Measurements from ENCODE around the gene MEGF6.
A peak's percentile ranks its signal among the peaks of the same experiment; 100 is the strongest.

Gene MEGF6

DNA sequence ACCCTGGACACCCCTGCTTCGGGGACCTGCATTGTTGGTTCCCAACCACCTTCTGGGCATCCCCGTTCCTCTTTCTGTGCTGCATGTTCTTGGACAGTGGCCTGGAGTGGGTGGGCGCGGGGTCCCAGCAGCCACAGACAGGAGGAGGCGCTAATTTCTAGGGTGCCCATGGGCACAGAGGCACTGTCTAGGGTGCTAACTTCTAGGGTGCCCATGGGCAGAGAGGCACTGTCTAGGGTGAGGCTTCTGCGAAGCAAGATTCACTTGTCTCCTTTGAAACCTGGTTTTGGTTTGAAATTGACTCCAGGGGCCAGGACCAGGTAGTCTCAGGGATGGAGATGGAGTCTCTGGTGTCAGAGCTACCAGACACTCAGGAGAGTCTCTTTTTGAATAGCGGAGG, 815 bp upstream of the MEGF6 start:
- no peak for DNase-seq (ENCODE audit: low spot score in 2 of 2)
- H3K27me3 Mint-ChIP-seq = peaks cover 21% of the 10 kb centered on the region
- H3K4me1 Mint-ChIP-seq = peaks cover 9% of the 10 kb centered on the region
- H3K4me3 Mint-ChIP-seq = peak overlapping the region; percentile 84
- ATAC-seq (ENCODE audit: low read depth) = no peak
- no peaks in the 10 kb centered on the region for H3K9me3 Mint-ChIP-seq
- no peak overlapping the region for H3K27ac Mint-ChIP-seq
- H3K36me3 Mint-ChIP-seq = no peaks in the 10 kb centered on the region

DNA sequence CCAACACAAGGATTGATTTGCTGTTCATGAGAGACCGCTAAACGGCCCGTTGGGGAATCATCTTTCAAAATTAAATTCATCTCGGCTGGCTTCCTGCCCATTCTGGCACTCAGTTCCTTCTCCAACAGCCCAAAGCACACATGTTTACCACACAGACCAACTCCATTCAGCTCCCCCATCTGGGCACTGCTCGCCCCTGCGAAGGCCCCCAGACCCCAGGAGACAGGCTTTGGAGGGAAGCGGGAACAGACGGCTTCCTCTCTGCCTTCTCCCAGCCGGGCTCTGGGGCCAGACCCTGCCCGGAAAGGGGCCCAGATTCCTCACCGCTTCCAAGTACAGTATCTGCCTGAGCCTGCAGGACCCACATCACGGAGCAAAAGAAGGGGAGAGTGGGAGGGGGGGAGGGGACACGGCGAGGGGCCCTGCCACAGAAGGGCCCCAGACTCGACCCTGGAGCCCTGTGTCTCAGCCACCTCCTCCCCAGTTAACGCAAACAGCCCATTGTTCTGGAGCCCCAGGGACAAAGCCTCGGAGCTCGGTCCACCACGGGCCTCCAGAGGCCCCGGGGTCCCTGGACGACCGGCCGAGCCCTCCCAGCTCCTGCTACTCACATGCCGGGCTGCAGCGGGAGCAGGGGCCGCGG, 660 bp downstream of the MEGF6 start:
- Mint-ChIP-seq H3K4me3 (peak overlapping the region; percentile 69), H3K27me3 (peaks cover 20% of the 10 kb centered on the region), H3K27ac (no peak overlapping the region)

DNA sequence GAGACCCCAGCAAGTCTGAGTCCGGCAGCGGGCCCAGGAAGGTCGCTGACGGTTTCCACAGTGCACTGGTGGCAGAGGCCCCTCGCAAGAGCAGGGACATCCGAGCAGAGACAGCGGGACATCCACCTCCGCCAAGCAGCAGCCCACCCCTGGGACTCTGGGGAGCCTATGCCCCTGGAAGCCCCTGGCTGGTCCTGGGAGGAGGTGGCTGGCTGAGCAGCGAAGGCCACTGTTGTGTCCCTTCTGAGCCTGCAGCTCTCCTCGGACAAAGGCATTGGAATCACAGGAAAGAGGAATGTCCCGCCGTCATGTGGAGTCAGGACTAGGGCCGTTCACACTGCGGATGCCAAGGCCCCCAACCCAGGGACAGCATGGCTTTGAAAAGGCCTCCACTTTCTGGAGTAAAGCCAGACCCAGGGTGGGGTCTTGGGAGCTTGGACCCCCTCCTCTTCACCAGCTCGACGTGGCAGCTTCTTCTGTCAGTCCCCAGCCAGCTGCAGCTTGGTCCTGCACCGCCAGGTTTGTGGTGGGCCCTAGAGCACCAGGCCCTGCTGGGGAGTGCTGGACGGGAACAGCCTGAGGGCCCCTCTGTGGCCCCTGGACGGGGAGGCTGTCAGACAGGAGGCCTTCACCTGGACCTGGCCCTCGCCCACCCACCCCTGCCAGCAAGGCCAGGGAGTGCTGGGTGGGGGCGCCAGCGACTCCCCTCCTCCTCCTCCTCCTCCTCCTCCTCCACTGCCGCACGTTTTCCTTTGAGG, 1.4 kb downstream of the MEGF6 start:
- DNase-seq (ENCODE audit: low spot score in 2 of 2) (no peak), ATAC-seq (ENCODE audit: low read depth) (no peak)
- Mint-ChIP-seq H3K4me1 (peaks cover 9% of the 10 kb centered on the region), H3K9me3 (no peaks in the 10 kb centered on the region), H3K27ac (no peak overlapping the region), H3K4me3 (no peak overlapping the region), H3K36me3 (no peaks in the 10 kb centered on the region), H3K27me3 (peaks cover 19% of the 10 kb centered on the region)

More for the DNA sequence above, 660 bp downstream of the MEGF6 start:
- H3K4me1 Mint-ChIP-seq = peaks cover 9% of the 10 kb centered on the region
- peak; percentile 7 for ATAC-seq (ENCODE audit: low read depth)
- DNase-seq (ENCODE audit: low spot score in 2 of 2) = no peak
- H3K36me3 Mint-ChIP-seq = no peaks in the 10 kb centered on the region
- H3K9me3 Mint-ChIP-seq = no peaks in the 10 kb centered on the region

DNA sequence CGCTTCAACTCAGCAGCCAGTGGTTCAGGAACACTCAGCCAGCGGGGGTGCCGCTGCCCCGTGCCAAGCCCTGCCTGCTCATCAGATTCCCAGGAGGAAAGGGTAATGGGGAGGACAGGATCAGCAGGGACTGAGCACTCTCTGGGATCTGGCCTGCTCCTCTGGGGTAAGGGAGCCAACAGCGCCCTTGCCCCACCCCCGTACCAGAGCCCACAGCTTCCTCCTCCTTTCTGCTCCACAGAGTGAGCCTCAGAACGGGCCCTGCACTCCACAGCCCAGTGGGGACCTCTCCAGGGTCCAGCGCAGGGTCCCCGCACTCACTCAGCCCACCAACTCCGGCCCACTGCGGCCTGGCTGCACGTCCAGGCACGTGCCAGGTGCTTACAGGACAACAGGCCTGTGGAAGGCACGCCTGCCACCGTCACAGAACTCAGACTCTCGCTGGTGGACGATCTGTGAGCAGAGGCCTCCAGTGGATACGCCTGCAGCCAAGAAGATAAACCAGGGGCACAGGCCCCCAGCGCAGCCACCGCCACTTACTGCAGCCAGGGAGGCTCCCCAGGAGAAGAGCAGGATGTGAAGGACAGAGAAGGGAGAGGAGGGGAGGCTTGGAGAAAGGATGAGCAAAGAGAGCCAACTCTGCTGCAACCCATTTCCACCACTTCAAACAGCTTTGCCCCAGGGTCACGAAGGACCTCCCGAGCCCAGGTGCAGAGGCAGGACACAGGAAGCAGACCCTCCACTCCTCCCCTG, 2.1 kb downstream of the MEGF6 start:
- Mint-ChIP-seq H3K9me3 (no peaks in the 10 kb centered on the region), H3K4me3 (peak overlapping the region; percentile 16), H3K27me3 (peaks cover 17% of the 10 kb centered on the region), H3K27ac (no peak overlapping the region), H3K36me3 (no peaks in the 10 kb centered on the region), H3K4me1 (peaks cover 9% of the 10 kb centered on the region)
- DNase-seq (ENCODE audit: low spot score in 2 of 2) = no peak
- no peak for ATAC-seq (ENCODE audit: low read depth)

DNA sequence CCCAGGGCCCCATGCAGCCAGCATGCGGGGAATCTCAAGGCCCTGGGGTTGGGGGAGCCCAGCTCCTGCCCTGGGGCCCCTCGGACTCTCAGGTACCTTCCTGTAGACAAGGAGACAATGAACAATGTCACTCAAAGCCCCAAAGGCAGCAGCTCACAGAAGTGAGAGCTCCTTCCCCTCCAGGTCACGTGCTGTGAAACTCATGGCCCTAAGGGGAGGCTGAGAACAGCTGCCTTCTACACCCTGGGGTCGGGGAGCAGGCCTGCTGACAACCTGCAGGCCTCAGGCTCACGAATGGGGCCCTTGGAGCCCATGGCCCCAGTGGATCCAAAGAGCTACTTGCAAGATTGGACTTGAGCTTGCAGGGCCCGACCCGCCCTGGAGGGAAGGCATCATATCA, 3.2 kb downstream of the MEGF6 start:
- no peak overlapping the region for H3K27ac Mint-ChIP-seq
- DNase-seq (ENCODE audit: low spot score in 2 of 2) = no peak

DNA sequence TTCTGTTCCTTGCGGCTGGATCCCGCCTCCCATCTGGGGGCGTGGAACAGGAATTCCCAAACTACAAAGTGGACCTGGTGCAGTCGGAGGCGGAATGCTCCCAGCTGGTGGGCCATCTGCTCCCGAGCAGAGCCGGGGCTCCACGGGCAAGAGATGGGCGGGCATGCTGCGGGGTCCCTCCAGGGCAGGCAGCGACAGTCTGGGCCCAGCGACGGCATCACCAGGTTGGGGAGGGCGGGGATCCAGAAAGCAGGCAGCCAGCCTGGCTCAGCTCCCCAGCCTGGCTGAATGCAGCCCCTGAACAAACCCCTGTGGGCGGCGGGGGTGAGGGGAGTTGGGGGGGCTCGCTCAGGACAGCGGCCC, 3.6 kb downstream of the MEGF6 start:
- H3K9me3 Mint-ChIP-seq = no peaks in the 10 kb centered on the region

More for the DNA sequence above, 3.2 kb downstream of the MEGF6 start:
- Mint-ChIP-seq H3K27me3 (peaks cover 12% of the 10 kb centered on the region), H3K36me3 (no peaks in the 10 kb centered on the region), H3K9me3 (no peaks in the 10 kb centered on the region), H3K4me1 (peaks cover 9% of the 10 kb centered on the region), H3K4me3 (no peak overlapping the region)
- no peak for ATAC-seq (ENCODE audit: low read depth)

DNA sequence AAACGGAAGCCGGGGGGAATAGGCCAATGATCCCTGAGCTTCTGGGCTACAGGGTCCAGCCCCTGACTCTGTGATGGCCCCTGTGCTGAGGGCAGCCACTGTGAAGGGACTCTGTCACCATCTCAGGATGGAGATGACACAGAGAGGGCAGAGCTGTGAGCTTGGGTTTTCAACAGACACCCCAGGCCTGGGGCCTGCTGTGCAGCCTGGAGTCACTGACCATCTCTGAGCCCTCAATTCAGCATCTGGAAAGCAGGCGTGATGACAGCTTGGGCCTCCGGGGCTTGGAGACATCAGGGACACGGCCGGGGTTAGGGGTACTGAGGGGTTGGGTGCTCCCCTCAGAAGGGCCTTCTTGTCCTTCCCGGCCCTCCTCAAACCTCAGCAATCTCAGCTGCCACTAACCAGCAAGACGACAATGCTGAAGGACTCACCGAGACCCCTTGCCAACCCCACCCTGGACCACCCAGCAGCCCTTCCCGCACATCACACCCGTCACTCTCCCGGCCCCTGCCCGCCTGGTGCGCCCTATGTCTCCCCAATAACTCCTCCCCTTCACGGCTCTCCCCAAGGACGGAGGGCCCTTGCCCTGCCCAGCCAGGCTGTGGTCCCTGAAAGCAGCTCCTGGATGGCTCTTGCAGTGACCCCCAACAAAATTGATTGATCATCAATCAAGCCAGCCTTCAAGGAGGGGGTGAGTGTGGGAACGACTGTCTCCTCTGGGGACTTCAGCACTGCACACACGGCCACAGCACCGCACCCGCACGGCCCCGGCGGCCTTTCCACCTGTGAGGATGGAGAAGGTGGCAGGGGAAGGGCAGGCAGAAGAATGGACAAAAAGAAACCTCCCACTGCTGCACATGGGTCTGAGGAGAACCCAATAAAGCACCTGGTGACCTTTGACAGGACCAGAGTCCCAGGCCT, 4.3 kb downstream of the MEGF6 start:
- no peak overlapping the region for H3K4me3 Mint-ChIP-seq
- H3K27ac Mint-ChIP-seq = no peak overlapping the region
- DNase-seq (ENCODE audit: low spot score in 2 of 2) (no peak), ATAC-seq (ENCODE audit: low read depth) (no peak)
- H3K4me1 Mint-ChIP-seq = peaks cover 9% of the 10 kb centered on the region
- no peaks in the 10 kb centered on the region for H3K36me3 Mint-ChIP-seq
- no peaks in the 10 kb centered on the region for H3K9me3 Mint-ChIP-seq
- peaks cover 10% of the 10 kb centered on the region for H3K27me3 Mint-ChIP-seq

More for the DNA sequence above, 3.6 kb downstream of the MEGF6 start:
- Mint-ChIP-seq H3K27me3 (peaks cover 12% of the 10 kb centered on the region), H3K36me3 (no peaks in the 10 kb centered on the region), H3K4me1 (peaks cover 9% of the 10 kb centered on the region), H3K27ac (no peak overlapping the region), H3K4me3 (no peak overlapping the region)
- no peak for DNase-seq (ENCODE audit: low spot score in 2 of 2)
- no peak for ATAC-seq (ENCODE audit: low read depth)

DNA sequence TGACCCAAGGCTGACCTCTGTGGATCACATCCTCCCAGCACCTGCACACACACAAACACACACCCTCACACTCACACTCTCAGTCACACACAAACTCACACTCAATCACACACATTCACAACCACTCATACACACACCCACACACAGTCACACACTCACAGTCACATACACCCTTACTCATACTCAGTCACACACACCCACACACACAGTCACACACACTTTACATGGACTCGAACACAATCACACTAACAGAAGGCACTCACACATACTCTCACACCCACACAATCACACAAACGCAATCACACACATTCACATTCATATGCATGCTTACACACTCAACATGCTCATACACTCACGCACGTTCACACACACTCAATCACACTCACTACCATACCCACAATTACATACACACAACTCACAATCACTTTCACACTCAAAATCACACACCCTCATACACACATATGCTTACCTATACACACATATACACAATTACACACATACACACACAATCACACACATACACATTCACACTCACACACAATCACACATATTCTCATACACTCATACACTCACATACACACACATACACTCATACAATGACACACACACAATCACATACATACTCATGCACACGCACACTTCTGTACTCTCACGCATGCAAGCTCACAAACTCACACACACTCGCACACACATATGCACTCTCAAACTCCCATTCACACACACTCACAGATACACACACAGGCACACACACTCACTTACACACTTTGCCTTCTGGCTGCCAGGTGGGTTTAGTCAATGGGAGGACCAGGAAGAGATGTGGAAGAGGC, 6.1 kb downstream of the MEGF6 start:
- no peak for ATAC-seq (ENCODE audit: low read depth)
- no peaks in the 10 kb centered on the region for H3K36me3 Mint-ChIP-seq
- no peak for DNase-seq (ENCODE audit: low spot score in 2 of 2)
- H3K4me3 Mint-ChIP-seq = no peak overlapping the region
- H3K27ac Mint-ChIP-seq = no peak overlapping the region
- H3K27me3 Mint-ChIP-seq = peaks cover 3% of the 10 kb centered on the region
- no peaks in the 10 kb centered on the region for H3K4me1 Mint-ChIP-seq
- H3K9me3 Mint-ChIP-seq = no peaks in the 10 kb centered on the region

DNA sequence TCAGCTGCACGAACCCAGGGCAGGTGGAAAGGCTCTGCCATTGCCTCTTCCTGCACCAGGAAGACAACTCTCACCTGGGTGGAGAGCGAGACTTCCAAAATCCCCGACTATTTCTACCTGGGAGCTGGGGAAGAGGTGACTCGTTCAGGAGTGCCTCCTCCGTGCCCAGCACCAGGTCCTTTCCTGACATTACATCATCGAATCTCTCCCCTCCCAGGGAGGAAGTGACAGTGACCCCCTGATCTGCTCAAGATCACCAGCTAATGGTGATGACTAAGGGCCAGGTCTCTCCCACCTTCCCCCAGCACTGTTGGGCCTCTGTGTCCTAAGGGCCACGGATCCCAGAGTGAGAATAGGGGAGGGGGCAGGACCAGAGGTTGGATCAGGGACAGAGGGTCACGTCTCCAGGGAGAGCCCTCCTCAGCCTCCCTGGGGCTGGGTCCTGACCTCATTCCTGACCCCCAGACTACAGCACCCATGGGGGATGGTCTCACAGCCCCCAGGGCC, 6.8 kb downstream of the MEGF6 start:
- H3K4me1 Mint-ChIP-seq = no peaks in the 10 kb centered on the region
- H3K27ac Mint-ChIP-seq = no peak overlapping the region
- ATAC-seq (ENCODE audit: low read depth) (no peak), DNase-seq (ENCODE audit: low spot score in 2 of 2) (no peak)
- no peak overlapping the region for H3K4me3 Mint-ChIP-seq
- no peaks in the 10 kb centered on the region for H3K9me3 Mint-ChIP-seq
- peaks cover 3% of the 10 kb centered on the region for H3K27me3 Mint-ChIP-seq
- no peaks in the 10 kb centered on the region for H3K36me3 Mint-ChIP-seq

DNA sequence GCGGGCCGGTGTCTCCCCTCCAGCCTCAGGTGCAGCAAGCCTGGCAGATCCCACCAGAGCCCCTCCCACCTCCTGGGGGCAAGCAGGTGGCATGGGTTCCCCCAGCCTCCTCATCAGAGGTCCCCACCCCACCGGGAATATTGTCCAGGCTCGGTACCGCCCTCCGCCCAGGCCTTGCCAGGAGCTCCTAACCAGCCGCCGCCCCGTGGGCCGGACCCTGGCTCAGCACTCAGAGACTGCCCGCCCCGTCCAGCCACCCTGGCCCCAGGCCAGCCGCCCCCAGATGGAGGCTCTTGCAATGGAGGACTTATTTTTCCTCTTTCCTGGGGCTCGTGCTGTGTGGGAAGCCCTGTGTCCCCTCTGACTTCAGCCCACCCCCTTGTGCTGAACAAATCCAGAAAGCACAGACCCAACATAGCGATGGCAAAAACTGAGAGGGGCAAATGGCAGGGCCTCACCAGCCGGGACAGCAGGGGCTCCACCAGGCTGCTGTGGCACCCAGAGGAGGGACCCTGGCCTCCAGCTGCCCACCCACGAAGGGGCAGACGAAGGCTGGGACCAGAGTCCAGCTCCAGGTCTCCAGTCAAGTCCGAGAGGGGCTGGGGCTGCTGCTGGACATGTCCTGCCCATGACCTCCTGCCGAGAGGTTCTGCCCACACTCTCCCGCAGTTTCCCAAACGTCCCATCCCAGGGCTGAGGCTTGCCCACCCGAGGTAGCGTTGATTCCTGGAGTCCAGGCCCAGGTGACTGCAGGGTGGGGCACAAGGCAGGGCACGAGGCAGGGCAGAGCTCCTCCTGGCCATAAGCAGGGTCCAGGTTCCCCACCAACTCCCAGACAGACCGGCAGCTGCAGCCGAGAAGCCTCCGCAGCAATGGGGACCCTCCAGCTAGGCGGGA, 7.5 kb downstream of the MEGF6 start:
- Mint-ChIP-seq H3K36me3 (no peaks in the 10 kb centered on the region), H3K4me3 (no peak overlapping the region), H3K27ac (no peak overlapping the region), H3K27me3 (no peaks in the 10 kb centered on the region), H3K4me1 (no peaks in the 10 kb centered on the region), H3K9me3 (no peaks in the 10 kb centered on the region)
- ATAC-seq (ENCODE audit: low read depth) (no peak), DNase-seq (ENCODE audit: low spot score in 2 of 2) (no peak)

DNA sequence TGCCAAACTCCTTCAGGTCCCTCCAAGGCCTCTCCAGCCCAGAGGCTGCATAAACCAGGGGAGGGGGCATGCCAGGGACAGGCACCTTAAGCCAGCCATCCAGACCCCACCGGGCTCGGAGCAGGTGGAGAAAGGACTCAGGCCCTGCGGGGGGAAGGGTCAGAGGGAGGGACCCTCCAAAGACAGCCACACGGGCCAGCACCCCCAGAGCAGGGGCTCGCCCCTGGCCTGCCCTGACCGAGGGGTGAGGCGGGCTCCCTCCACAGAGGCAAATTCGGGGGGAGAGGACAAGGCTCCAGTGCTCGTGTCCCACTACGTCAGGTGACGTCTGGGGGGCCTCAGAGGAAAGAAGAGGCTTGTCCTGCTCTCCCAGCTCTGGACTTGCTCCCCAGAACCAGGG, 8.2 kb downstream of the MEGF6 start:
- Mint-ChIP-seq H3K27ac (no peak overlapping the region), H3K36me3 (no peaks in the 10 kb centered on the region), H3K4me1 (no peaks in the 10 kb centered on the region), H3K4me3 (no peak overlapping the region), H3K9me3 (no peaks in the 10 kb centered on the region), H3K27me3 (no peaks in the 10 kb centered on the region)
- no peak for DNase-seq (ENCODE audit: low spot score in 2 of 2)
- no peak for ATAC-seq (ENCODE audit: low read depth)

DNA sequence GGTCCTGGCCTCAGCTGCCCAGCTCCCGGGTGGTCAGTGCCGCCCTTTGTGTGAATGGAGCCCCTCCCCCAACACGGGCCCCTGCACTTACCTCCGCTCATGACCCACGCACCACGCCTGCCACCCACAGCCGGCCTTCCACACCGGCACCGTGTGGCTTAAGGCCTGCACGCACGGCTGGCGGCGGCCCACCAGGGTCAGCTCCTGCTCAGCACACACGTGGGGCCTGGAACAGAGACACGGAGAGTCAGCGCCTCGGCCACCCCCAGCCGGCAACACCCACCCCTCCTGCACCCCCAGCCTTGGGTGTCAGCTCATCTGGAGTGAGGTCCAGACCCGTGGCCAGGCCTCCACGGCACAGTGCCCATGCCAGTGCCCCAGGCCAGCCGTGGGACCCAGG, 8.9 kb downstream of the MEGF6 start:
- ATAC-seq (ENCODE audit: low read depth) (no peak), DNase-seq (ENCODE audit: low spot score in 2 of 2) (no peak)
- Mint-ChIP-seq H3K27ac (no peak overlapping the region), H3K9me3 (no peaks in the 10 kb centered on the region), H3K4me1 (peaks cover 5% of the 10 kb centered on the region), H3K36me3 (no peaks in the 10 kb centered on the region), H3K4me3 (no peak overlapping the region), H3K27me3 (peaks cover 4% of the 10 kb centered on the region)

Data from memory B cell (primary cell).